Measurements from ENCODE around the gene MAPK8IP2.

DNA sequence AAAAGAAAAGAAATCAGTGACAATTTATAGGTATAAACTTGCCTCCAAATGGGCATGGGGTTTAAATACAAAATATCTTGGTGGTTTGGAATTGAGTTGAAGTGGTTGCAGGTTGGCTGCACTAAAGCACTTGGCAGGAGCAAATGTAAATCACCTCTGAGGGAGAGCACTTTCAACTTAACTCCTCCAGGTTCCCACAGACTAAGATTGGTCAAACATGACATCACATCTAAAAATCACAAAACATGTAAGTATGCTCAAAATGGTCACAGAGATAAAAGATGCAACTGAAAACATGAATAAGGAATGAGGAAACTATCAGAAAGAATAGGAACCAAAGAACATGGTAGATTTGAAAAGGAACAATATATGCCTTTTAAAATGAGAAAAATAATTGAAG, 59.7 kb downstream of the MAPK8IP2 start:
- TF ChIP-seq EZH2 (IDR thresholded peaks at IDR 0.05; ENCODE audit: borderline replicate concordance, low read length) (no peak), CTCF (conservative IDR thresholded peaks at IDR 0.05 in 1 of 2, IDR thresholded peaks at IDR 0.05 in 1 of 2; ENCODE audit: extremely low read depth in 1 of 2, insufficient read depth in 1 of 2, low read depth in 1 of 2, low read length in 2 of 2) (no peak)

All from mammary epithelial cell (primary cell).